ENCODE measurements around the gene MRPS26. TPM values are rescaled to one million over a fixed set of nuclear protein-coding genes. Genes with fewer than 3 reads are reported as not detected.

MRPS26 gene
- total and polyA plus RNA-seq, 2 of the 13 experiments (the other 11 are each of a cell fraction or from before 2014, with no cell fraction given), result 89.8 to 187 TPM

DNA sequence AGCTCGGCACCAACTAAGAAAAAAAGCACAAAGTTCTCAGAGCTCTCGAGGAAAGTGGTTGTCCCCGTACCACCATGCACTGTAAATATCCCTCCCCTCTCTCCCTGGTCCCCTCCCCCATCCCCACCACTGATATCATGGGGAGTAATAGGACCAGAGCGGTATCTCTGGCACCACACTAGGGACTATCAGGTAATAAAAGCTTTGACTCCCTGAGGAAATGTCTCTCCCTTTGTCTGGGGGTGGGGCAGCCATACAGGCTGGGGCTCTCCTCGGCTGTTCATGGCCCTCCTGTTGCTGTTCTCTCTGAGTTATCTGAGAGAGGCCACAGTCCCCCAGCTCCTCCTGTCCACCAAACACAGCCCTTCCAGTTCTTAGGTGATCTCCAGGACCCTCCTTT, 7.4 kb upstream of the MRPS26 start:
- 95% methylated on average over 5 of the region's 5 CpGs for WGBS (ENCODE audit: low lambda C conversion rate)
- no peak for FAIRE-seq

DNA sequence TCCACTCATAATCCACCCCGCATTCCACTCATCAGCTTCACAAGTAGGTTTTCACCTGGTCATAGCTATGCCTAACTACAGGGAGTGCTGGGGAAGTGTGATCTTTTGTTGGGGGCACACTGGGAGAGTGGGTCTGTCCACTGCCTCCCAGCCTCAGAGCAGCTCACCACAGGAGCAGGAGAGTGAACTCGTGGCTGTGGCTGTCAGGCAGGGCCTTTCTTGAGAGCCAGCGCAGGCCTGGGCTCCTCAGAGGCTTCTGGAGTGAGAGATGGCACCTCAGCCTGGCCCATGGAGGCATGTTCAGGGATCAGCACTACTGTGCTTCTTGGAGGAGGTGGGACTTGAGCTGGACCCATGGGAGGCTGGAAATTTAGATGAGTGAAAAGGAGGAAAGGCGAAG, 6.4 kb upstream of the MRPS26 start:
- WGBS (ENCODE audit: low lambda C conversion rate), result 94% methylated on average over 4 of the region's 4 CpGs
- intact Hi-C loops (cut with micrococcal nuclease; ENCODE audit: unreplicated experiment), result no loop called here
- no peak for FAIRE-seq
- no peak for TF ChIP-seq NFIB (CRISPR knock-in tag; IDR thresholded peaks at IDR 0.05; ENCODE audit: borderline replicate concordance)
- no peak for TF ChIP-seq ZNF510 (CRISPR knock-in tag; IDR thresholded peaks at IDR 0.05; ENCODE audit: low read depth)
- TF ChIP-seq, protein P1, sequence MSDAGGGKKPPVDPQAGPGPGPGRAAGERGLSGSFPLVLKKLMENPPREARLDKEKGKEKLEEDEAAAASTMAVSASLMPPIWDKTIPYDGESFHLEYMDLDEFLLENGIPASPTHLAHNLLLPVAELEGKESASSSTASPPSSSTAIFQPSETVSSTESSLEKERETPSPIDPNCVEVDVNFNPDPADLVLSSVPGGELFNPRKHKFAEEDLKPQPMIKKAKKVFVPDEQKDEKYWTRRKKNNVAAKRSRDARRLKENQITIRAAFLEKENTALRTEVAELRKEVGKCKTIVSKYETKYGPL (CRISPR knock-in tag; IDR thresholded peaks at IDR 0.05), result no peak
- TF ChIP-seq ZNF83 (CRISPR knock-in tag; IDR thresholded peaks at IDR 0.05; ENCODE audit: borderline replicate concordance), result no peak
- TF ChIP-seq ZC3H13 (CRISPR knock-in tag; IDR thresholded peaks at IDR 0.05), result no peak
- TF ChIP-seq MAFF (IDR thresholded peaks at IDR 0.05; ENCODE audit: low read depth, low read length), result no peak
- TF ChIP-seq, protein P2, sequence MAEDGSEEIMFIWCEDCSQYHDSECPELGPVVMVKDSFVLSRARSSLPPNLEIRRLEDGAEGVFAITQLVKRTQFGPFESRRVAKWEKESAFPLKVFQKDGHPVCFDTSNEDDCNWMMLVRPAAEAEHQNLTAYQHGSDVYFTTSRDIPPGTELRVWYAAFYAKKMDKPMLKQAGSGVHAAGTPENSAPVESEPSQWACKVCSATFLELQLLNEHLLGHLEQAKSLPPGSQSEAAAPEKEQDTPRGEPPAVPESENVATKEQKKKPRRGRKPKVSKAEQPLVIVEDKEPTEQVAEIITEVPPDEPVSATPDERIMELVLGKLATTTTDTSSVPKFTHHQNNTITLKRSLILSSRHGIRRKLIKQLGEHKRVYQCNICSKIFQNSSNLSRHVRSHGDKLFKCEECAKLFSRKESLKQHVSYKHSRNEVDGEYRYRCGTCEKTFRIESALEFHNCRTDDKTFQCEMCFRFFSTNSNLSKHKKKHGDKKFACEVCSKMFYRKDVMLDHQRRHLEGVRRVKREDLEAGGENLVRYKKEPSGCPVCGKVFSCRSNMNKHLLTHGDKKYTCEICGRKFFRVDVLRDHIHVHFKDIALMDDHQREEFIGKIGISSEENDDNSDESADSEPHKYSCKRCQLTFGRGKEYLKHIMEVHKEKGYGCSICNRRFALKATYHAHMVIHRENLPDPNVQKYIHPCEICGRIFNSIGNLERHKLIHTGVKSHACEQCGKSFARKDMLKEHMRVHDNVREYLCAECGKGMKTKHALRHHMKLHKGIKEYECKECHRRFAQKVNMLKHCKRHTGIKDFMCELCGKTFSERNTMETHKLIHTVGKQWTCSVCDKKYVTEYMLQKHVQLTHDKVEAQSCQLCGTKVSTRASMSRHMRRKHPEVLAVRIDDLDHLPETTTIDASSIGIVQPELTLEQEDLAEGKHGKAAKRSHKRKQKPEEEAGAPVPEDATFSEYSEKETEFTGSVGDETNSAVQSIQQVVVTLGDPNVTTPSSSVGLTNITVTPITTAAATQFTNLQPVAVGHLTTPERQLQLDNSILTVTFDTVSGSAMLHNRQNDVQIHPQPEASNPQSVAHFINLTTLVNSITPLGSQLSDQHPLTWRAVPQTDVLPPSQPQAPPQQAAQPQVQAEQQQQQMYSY (CRISPR knock-in tag; IDR thresholded peaks at IDR 0.05), result no peak
- TF ChIP-seq ZNF549 (CRISPR knock-in tag; IDR thresholded peaks at IDR 0.05), result no peak
- TF ChIP-seq ESRRA (CRISPR knock-in tag; IDR thresholded peaks at IDR 0.05; ENCODE audit: low read depth), result no peak
- TF ChIP-seq FOXK2 (IDR thresholded peaks at IDR 0.05), result no peak
- TF ChIP-seq, protein P3, sequence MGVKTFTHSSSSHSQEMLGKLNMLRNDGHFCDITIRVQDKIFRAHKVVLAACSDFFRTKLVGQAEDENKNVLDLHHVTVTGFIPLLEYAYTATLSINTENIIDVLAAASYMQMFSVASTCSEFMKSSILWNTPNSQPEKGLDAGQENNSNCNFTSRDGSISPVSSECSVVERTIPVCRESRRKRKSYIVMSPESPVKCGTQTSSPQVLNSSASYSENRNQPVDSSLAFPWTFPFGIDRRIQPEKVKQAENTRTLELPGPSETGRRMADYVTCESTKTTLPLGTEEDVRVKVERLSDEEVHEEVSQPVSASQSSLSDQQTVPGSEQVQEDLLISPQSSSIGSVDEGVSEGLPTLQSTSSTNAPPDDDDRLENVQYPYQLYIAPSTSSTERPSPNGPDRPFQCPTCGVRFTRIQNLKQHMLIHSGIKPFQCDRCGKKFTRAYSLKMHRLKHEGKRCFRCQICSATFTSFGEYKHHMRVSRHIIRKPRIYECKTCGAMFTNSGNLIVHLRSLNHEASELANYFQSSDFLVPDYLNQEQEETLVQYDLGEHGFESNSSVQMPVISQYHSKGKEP (CRISPR knock-in tag; IDR thresholded peaks at IDR 0.05), result no peak
- TF ChIP-seq POLR2G (IDR thresholded peaks at IDR 0.05; ENCODE audit: low read depth, low read length), result no peak
- no peak for TF ChIP-seq HDAC2 (CRISPR knock-in tag; IDR thresholded peaks at IDR 0.05)

More for the DNA sequence above, 7.4 kb upstream of the MRPS26 start:
- peaks cover 40 to 57% of the 10 kb centered on the region in 2 experiments for H3K36me3 ChIP-seq (replicated peaks in 1 of 2; ENCODE audit: control insufficient read depth in 1 of 2, insufficient read depth in 2 of 2, low read length in 2 of 2)
- no peaks in the 10 kb centered on the region for H3K9me3 ChIP-seq (ENCODE audit: low read length)
- intact Hi-C loops (cut with micrococcal nuclease; ENCODE audit: unreplicated experiment), result no loop called here
- ChIA-PET POLR2A (no interaction called here), CTCF (ENCODE audit: low intra/inter-chr PET ratio, low total read pairs) (no interaction called here)
- no peak for TF ChIP-seq ZNF737 (CRISPR knock-in tag; IDR thresholded peaks at IDR 0.05; ENCODE audit: borderline replicate concordance)
- peak; percentile 14 for TF ChIP-seq HNRNPK (IDR thresholded peaks at IDR 0.05; ENCODE audit: low read depth, low read length, poor library complexity, severe bottlenecking)
- no peak for TF ChIP-seq CBX1 (IDR thresholded peaks at IDR 0.05; ENCODE audit: low read depth)
- no peak overlapping the region for H3K4me2 ChIP-seq (ENCODE audit: low read depth, low read length)
- in situ Hi-C loops (cut with HindIII; ENCODE audit: extremely low pct_ligation_motif_present, low pct_unique_long_range_greater_than_20kb), result no loop called here
- no peak overlapping the region for H3K9ac ChIP-seq (ENCODE audit: insufficient read depth, low read depth, low read length)
- no peak overlapping the region for H3K4me3 ChIP-seq (replicated peaks in 1 of 3; ENCODE audit: insufficient read depth in 1 of 3, low read depth in 2 of 3, low read length in 3 of 3)
- ATAC-seq (no peak), DNase-seq (ENCODE audit: low spot score) (no peak)
- no peaks in the 10 kb centered on the region for H3K27me3 ChIP-seq (ENCODE audit: control insufficient read depth in 1 of 2, insufficient read depth in 2 of 2, low read length in 2 of 2)
- H3K4me1 ChIP-seq (ENCODE audit: insufficient read depth, low read length), result peaks cover 16% of the 10 kb centered on the region
- H3K27ac ChIP-seq (ENCODE audit: extremely low read length, insufficient read depth, low read length), result no peak overlapping the region
- no peak overlapping the region for H2AFZ ChIP-seq (ENCODE audit: low read length)
- no peaks in the 10 kb centered on the region for H4K20me1 ChIP-seq (ENCODE audit: insufficient read depth, low read length)
- H3K79me2 ChIP-seq (ENCODE audit: insufficient read depth, low read length), result no peaks in the 10 kb centered on the region
- BruUV-seq (replicated peaks), result no TSS peak

More for the DNA sequence above, 6.4 kb upstream of the MRPS26 start:
- Histone ChIP-seq H3K4me1 (ENCODE audit: insufficient read depth, low read length) (peaks cover 16% of the 10 kb centered on the region), H3K4me3 (replicated peaks in 1 of 3; ENCODE audit: insufficient read depth in 1 of 3, low read depth in 2 of 3, low read length in 3 of 3) (no peak overlapping the region), H4K20me1 (ENCODE audit: insufficient read depth, low read length) (no peaks in the 10 kb centered on the region), H3K27ac (ENCODE audit: extremely low read length, insufficient read depth, low read length) (no peak overlapping the region), H3K27me3 (ENCODE audit: control insufficient read depth in 1 of 2, insufficient read depth in 2 of 2, low read length in 2 of 2) (no peaks in the 10 kb centered on the region), H2AFZ (ENCODE audit: low read length) (no peak overlapping the region), H3K4me2 (ENCODE audit: low read depth, low read length) (no peak overlapping the region), H3K36me3 (replicated peaks in 1 of 2; ENCODE audit: control insufficient read depth in 1 of 2, insufficient read depth in 2 of 2, low read length in 2 of 2) (peaks cover 38 to 57% of the 10 kb centered on the region in 2 experiments), H3K9ac (ENCODE audit: insufficient read depth, low read depth, low read length) (no peak overlapping the region), H3K79me2 (ENCODE audit: insufficient read depth, low read length) (no peaks in the 10 kb centered on the region), H3K9me3 (ENCODE audit: low read length) (no peaks in the 10 kb centered on the region)
- DNase-seq (ENCODE audit: low spot score) (no peak), ATAC-seq (no peak)
- no TSS peak for BruUV-seq (replicated peaks)
- CTCF ChIA-PET (ENCODE audit: low intra/inter-chr PET ratio, low total read pairs), result no interaction called here
- POLR2A ChIA-PET, result no interaction called here
- in situ Hi-C loops (cut with HindIII; ENCODE audit: extremely low pct_ligation_motif_present, low pct_unique_long_range_greater_than_20kb), result no loop called here
